Stimulated activated CD4-positive, alpha-beta T cell treated with anti-CD3 and anti-CD28 coated beads, Interleukin-2, amount 100 ng/mL, for 48 hours (primary cell): Measurements from ENCODE around the gene RASD2.
A peak's percentile ranks its signal among the peaks of the same experiment; 100 is the strongest.
"Not testable (repeated sequence)": the region's sequence is repeated elsewhere in the genome, so short reads cannot be mapped to it uniquely, and the experiment has no call there.

Experiments
- DNase-seq, 2 donors: peaks; one replicate each; pipeline ENCODE4 v3.0.0-alpha.2; 2020

The RASD2 gene

DNA sequence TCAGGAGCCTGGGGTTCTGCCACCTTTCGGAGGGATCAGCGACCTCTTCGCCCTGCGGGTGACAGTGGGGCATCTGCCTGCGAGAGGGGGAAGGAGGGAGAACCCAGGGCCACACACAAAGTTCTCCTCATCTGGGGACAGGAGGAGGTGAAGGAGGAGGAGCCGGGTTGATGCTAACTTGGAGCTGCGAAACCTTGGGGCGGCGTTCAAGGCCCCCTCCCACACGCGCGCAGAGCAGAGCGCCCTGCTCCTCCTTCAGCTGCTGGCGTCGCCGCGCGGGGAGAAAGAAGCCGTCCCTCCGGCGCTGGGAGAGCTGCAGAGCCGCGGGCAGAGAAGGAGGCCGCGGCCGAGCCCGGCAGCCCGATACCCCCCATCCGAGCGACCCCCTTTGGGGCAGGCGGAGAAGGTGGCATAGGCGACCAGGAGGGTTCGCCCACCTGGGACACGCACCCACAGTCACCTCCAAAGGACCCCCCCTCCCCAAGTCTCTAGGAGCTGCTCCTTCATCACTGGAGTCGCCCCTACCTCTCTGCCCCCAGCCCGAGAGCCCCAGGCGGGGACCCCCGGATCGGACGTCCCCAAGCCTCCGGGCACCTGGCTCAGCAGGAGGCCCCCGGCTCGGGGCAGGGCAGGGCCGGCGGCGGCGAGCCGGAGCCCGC lies at the start of gene RASD2:
RASD2 (plus strand) TSS at position 237 of the 659 bp plus-strand sequence. CDS start 5,979 bp downstream, outside the sequence.
- peak; percentile 26 to 27 for DNase-seq

DNA sequence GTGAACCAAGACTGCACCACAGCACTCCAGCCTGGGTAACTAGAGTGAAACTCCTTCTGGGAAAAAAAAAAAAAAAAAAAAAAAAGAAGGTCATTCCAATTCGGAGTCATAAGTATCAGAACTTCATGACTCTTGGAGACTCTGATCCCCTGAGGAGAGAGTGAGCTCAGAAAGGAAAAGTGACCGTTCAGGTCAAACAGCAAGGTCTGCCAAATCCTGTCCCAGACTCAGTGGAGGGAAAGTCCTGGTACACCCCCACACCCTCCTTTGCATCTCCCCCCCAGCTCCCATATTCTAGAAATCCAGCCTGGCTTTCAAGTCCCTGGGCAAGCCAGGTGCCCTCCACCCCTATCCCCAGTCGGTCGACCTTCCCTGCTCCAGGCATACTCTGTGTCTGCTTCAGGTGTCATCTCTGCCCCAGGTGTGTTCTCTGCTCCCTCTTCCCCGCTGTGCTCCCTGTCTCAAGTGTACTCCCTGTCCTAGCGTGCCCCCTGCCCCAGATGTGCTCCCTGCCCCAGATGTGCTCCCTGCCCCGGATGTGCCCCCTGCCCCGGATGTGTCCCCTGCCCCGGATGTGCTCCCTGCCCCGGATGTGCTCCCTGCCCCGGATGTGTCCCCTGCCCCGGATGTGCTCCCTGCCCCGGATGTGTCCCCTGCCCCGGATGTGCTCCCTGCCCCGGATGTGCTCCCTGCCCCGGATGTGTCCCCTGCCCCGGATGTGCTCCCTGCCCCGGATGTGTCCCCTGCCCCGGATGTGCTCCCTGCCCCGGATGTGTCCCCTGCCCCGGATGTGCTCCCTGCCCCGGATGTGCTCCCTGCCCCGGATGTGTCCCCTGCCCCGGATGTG lies 49.3 kb upstream of the RASD2 start:
- not testable (repeated sequence) for DNase-seq

- DNase-seq, result no peak
These were observed 48.7 kb upstream of the RASD2 start for GRCh38 chr22:35491908-35492380.

DNA sequence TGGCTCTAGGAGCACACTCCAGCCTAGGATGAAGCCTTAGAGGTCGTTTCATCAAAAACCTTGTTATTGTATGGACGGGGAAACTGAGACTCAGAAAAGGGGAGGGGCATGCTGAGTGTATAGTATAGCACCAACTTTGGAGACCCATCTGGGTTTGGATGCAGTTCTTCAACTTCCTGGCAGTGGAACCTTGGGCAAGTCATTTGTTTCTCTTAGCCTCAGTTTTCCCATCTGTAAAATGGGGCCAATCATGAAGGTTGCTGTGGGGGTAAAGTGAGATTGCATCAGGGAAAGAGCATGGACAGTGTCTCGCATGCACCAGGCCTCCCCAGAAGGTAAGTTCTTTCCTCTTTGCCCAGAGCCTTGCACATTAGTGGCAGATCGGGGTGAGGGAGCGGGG lies 47.6 kb upstream of the RASD2 start:
- no peak for DNase-seq

GRCh38 chr22:35495711-35496110 lies 44.9 kb upstream of the RASD2 start:
- DNase-seq, result not testable (repeated sequence)

DNA sequence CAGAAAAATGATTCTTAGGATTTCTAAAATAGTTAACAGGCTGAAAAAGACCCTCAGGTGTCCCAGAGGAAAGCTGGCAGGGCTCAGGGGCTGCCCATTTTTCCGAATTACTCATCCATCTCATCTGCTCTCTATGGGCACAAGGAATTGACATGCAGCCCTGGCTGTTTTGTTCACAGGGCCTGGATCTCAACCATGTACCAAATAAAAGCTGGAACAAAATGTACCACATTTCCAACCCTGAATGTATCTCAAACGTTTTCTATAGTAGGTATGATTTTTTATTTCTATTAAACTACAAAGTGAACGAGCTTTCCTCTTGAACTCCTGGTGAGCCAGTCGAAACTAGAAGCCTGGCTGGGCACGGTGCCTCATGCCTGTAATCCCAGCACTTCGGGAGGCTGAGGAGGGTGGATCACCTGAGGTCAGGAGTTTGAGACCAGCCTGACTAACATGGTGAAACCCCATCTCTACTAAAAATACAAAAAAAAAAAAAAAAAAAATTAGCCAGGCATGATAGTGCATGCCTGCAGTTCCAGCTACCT lies 43.8 kb upstream of the RASD2 start:
- DNase-seq, result no peak

DNA sequence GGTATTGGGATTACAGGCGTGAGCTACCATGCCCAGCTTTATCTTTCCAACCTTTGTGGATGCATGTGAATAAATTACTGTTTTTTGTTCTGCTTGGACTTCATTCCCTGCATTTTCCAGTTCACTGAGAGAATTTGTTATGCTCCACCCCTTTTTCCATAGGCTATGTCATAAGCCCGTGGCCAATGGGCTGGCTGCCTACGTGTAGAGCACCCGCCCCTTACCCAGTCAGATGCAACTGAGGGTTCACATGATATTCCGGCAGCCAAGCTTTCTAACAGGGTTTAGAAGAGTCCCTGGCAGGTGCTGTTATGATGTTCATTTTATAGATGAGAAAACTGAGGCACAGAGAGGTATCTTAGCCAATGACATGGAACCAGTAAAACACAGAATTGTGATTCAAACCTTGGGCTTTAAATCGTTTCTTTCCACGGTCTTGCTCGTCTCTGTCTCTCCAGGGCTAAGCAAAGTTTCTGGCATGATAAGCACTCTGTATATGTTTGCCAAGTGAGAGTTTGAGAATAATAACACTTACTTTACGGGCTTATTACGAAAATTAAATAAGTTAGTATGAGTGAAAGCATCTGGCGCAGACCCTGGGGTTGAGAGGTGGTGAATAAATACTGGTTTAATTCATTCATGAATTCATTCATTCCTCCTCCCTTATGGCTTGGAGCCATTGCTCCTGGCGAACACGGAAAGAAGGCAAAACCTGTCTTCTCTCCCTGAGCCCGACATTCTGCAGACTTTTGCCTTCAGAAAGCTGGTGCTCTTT lies 42.4 kb upstream of the RASD2 start:
- DNase-seq, result no peak

GRCh38 chr22:35502836-35503235 lies 37.8 kb upstream of the RASD2 start:
- no peak for DNase-seq

GRCh38 chr22:35505399-35506258 lies 35.0 kb upstream of the RASD2 start:
- no peak for DNase-seq

GRCh38 chr22:35506259-35506570 lies 34.4 kb upstream of the RASD2 start:
- no peak for DNase-seq

DNA sequence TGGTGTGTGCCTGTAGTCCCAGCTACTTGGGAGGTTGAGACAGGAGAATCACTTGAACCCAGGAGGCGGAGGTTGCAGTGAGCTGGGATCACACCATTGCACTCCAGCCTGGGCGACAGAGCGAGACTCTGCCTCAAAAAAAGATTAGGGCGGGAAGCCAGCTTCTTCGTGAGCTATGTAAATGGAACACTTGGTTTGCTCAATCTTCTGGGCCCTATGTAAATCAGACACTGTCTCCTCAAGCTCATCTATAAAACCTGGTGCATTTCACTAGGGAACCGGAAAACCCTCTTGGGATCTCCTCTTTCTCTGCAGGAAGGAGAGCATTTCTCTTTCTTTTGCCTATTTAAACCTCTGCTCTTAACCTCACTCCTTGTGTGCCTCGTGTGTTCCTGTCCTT lies 32.8 kb upstream of the RASD2 start:
- not testable (repeated sequence) for DNase-seq

DNA sequence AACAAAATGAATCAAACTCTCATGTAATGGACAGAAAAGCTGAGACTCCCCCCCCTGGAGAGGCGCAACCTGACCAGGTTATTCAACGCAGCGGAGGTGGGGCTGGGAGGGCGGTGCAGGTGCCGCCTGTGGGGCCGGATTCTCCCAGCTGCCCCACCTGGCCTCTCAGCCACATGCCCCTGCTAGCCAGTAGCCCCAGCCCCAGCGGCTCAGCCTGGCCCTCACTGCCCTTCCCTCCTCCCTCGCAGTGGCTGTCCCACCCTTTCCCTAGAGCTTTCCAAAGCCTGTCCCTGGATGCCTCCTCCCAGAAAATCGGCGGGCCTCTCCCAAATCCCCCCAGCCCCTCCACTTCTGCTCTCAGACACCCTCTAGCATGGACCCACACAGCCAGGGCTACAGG lies 31.2 kb upstream of the RASD2 start:
- DNase-seq, result no peak

DNA sequence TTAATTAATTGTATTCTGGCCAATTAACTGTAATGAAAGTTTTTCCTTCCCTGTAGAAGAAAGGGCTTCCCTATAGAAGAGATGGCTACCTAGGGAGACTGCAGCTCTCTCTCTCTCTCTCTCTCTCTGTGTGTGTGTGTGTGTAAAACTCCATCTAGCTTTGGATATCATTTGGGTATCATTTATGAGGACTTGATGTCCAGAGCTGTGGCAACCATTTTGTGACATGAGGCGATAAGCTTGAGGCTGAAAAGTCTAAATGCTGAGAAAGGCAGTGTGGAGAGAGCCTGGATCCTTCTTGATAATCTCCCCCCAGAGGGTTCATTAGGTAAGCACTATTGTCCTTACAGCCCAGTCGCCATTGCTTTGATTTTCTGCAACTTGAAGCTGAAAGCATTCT lies 30.7 kb upstream of the RASD2 start:
- DNase-seq, result no peak

DNA sequence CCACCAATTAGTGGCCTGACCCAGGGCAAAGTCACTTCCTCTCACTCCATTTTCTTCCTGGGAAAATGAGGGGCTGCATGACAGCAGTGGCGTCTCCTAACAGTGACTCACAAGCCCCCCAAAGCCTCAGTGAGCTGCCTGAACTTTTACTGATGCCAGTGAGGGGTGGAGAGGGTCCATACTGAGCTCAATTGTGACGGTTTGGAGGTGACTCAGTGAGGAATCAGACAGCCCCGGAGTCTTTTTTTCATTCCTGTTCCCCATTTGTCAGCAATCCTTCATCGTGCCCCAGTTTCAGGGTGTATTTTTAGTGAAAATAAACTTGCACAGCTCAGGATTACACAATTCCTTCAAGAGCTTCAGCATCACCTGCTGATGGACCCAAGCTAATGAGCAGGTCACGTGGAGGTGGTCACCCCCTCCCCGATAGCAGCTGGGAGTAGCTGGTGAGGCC lies 30.1 kb upstream of the RASD2 start:
- no peak for DNase-seq

DNA sequence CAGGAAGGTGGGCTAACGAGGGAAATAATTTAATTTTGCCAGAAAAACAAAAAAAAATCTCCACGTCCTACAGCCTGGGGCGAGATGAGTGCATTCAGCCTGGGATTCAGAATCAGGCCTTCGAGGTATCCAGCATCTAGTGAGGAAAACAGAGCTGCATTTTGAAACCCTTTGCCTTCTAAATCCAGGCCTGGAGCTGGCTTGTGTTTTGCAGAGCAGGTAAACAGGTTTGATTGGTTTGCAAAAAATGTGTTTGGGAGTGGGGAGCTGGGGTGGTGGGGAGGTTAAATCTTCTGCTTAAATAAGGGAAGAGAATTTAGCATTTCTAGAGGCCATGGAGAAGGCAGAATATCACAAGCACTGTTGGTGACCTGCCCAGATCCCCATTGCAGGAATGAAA lies 29.7 kb upstream of the RASD2 start:
- DNase-seq, result no peak

- DNase-seq, result no peak
These were observed 26.3 kb upstream of the RASD2 start for GRCh38 chr22:35514366-35514765.

- DNase-seq, result not testable (repeated sequence)
These were observed 24.7 kb upstream of the RASD2 start for GRCh38 chr22:35515952-35516351.

GRCh38 chr22:35516723-35517122 lies 23.9 kb upstream of the RASD2 start:
- no peak for DNase-seq

GRCh38 chr22:35517207-35517606 lies 23.4 kb upstream of the RASD2 start:
- DNase-seq, result no peak

DNA sequence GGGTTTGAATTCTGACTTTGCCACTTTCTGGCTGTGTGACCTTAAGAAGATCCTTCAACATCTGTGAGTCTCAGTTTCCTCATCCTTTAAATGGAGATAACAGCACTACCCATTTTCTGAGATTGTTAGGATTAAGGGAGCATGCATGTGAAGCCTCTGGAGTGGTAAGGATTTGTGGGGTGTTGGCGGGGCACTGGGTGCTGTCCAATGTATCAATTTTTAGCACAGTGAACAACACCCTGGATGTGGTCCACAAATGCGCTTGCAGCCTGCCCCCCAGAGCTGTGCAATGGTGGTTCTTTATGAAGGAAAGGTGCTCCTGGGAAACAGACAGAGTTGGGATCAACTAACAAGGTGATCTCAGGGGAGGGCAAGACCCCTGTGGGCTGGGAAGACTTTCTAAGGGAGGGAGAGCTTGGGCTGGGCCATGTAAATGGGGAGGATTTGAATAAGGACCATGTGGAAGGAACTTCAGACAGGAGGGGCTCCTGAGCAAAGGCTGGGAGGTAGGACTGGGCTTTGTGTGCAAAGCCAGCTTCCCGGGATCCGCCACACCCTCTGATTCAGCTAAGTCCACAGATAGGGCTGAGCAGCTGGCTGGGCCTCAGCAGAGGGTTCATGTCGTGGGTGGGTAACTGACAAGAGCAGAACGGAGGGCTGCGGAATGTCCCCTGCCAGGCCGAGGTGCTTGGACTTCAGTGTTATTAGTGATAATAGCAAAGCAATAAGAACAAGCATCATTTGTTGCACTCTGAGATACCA lies 22.7 kb upstream of the RASD2 start:
- no peak for DNase-seq

- no peak for DNase-seq
These were observed 21.8 kb upstream of the RASD2 start for GRCh38 chr22:35518811-35519210.
